ENCODE data around the gene ALDH1L1. TPM values are rescaled to one million over a fixed set of nuclear protein-coding genes. Genes with fewer than 3 reads are reported as not detected.

Gene ALDH1L1
- total RNA-seq, 1 experiment from 2014 or later: 1.2 TPM

DNA sequence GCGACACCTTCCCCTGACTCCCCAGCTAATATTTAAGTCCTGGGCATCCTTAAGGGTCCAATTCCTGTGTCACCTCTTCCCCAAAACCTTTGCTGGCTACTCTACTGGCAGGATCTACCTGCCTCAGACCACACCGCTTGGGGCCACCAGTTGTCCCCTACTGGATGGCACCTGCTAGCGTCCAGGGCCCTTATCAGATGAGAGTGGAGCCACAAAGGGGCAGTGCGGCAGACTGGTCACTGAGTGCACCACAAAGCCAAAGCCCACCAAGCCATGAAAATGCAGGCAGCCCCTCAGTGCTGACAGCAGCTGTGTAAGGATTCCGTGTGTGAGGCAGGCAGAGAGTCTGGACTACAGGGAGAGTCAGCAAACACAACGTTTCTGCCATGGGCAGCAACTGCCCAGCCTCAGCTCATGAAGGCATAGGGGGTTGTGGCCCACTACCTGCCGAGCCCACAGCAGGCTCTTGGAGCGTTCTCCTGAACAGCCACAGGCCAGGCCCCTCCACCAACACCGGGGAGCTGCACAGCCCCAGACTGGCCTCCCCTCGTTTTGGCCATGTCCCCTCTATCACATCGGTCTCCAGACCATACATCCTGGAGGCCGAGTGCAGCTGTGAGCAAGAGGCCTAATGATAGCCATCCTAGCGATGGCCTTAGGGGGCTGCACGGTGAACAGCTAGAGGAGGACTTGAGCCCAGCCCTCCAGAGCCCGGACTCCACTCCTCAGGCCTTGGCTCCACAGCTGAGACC, 32.3 kb downstream of the ALDH1L1 start:
- CTCF ChIA-PET: interaction anchor here (1.0 to 1.6 kb wide), 3 partner anchors 14 to 161 kb away, joined by 3 to 6 read pairs (median 4); no protein-coding TSS in a partner anchor
- no peak for TF ChIP-seq ESRRA (CRISPR knock-in tag; IDR thresholded peaks at IDR 0.05; ENCODE audit: borderline replicate concordance)
- TF ChIP-seq, protein P1, sequence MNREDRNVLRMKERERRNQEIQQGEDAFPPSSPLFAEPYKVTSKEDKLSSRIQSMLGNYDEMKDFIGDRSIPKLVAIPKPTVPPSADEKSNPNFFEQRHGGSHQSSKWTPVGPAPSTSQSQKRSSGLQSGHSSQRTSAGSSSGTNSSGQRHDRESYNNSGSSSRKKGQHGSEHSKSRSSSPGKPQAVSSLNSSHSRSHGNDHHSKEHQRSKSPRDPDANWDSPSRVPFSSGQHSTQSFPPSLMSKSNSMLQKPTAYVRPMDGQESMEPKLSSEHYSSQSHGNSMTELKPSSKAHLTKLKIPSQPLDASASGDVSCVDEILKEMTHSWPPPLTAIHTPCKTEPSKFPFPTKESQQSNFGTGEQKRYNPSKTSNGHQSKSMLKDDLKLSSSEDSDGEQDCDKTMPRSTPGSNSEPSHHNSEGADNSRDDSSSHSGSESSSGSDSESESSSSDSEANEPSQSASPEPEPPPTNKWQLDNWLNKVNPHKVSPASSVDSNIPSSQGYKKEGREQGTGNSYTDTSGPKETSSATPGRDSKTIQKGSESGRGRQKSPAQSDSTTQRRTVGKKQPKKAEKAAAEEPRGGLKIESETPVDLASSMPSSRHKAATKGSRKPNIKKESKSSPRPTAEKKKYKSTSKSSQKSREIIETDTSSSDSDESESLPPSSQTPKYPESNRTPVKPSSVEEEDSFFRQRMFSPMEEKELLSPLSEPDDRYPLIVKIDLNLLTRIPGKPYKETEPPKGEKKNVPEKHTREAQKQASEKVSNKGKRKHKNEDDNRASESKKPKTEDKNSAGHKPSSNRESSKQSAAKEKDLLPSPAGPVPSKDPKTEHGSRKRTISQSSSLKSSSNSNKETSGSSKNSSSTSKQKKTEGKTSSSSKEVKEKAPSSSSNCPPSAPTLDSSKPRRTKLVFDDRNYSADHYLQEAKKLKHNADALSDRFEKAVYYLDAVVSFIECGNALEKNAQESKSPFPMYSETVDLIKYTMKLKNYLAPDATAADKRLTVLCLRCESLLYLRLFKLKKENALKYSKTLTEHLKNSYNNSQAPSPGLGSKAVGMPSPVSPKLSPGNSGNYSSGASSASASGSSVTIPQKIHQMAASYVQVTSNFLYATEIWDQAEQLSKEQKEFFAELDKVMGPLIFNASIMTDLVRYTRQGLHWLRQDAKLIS (CRISPR knock-in tag; IDR thresholded peaks at IDR 0.05; ENCODE audit: borderline replicate concordance): no peak
- no peak for TF ChIP-seq ELF4 (CRISPR knock-in tag; IDR thresholded peaks at IDR 0.05; ENCODE audit: low read depth)
- TF ChIP-seq, protein P2, sequence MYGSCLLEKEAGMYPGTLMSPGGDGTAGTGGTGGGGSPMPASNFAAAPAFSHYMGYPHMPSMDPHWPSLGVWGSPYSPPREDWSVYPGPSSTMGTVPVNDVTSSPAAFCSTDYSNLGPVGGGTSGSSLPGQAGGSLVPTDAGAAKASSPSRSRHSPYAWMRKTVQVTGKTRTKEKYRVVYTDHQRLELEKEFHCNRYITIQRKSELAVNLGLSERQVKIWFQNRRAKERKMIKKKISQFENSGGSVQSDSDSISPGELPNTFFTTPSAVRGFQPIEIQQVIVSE (CRISPR knock-in tag; IDR thresholded peaks at IDR 0.05; ENCODE audit: borderline replicate concordance): no peak
- TF ChIP-seq PRRX2 (CRISPR knock-in tag; IDR thresholded peaks at IDR 0.05): no peak
- TF ChIP-seq, protein P3, sequence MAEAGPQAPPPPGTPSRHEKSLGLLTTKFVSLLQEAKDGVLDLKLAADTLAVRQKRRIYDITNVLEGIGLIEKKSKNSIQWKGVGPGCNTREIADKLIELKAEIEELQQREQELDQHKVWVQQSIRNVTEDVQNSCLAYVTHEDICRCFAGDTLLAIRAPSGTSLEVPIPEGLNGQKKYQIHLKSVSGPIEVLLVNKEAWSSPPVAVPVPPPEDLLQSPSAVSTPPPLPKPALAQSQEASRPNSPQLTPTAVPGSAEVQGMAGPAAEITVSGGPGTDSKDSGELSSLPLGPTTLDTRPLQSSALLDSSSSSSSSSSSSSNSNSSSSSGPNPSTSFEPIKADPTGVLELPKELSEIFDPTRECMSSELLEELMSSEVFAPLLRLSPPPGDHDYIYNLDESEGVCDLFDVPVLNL (CRISPR knock-in tag; IDR thresholded peaks at IDR 0.05; ENCODE audit: borderline replicate concordance, low read depth): no peak
- TF ChIP-seq, protein P4, sequence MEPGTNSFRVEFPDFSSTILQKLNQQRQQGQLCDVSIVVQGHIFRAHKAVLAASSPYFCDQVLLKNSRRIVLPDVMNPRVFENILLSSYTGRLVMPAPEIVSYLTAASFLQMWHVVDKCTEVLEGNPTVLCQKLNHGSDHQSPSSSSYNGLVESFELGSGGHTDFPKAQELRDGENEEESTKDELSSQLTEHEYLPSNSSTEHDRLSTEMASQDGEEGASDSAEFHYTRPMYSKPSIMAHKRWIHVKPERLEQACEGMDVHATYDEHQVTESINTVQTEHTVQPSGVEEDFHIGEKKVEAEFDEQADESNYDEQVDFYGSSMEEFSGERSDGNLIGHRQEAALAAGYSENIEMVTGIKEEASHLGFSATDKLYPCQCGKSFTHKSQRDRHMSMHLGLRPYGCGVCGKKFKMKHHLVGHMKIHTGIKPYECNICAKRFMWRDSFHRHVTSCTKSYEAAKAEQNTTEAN (CRISPR knock-in tag; IDR thresholded peaks at IDR 0.05): no peak
- no peak for TF ChIP-seq ETV6 (CRISPR knock-in tag; IDR thresholded peaks at IDR 0.05)
- TF ChIP-seq TEAD4 (CRISPR knock-in tag; IDR thresholded peaks at IDR 0.05): no peak
- TF ChIP-seq NR1H2 (CRISPR knock-in tag; IDR thresholded peaks at IDR 0.05): no peak
- TF ChIP-seq, protein P5, sequence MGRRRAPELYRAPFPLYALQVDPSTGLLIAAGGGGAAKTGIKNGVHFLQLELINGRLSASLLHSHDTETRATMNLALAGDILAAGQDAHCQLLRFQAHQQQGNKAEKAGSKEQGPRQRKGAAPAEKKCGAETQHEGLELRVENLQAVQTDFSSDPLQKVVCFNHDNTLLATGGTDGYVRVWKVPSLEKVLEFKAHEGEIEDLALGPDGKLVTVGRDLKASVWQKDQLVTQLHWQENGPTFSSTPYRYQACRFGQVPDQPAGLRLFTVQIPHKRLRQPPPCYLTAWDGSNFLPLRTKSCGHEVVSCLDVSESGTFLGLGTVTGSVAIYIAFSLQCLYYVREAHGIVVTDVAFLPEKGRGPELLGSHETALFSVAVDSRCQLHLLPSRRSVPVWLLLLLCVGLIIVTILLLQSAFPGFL (CRISPR knock-in tag; IDR thresholded peaks at IDR 0.05; ENCODE audit: borderline replicate concordance): no peak
- TF ChIP-seq, protein P6, sequence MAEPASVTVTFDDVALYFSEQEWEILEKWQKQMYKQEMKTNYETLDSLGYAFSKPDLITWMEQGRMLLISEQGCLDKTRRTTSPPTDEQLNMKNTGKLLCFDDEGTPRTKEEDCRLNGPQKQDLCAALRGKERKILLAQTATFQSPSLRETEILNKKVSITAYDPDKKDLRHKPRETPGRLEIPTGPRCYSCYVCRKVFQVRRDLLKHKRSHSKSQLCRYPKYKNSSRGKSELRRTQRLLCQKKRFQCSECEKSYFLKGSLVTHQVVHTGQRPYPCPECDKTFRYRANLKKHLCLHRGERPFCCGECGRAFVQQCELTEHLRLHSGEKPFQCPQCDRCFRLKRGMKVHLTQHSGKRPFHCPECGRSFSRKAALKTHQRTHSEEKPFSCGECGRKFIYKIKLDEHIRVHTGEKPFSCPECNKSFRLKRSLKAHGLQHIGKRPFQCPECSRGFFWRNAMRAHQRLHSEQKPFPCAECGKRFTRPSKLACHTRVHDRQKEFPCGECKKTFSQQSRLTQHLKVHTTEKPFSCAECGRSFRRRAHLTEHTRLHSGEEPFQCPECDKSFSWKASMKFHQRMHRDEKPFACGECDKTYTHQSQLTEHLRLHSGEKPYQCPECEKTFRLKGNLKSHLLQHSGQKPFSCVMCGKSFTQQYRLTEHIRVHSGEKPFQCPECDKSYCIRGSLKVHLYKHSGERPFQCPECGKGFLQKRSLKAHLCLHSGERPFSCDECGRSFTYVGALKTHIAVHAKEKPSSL (CRISPR knock-in tag; conservative IDR thresholded peaks at IDR 0.05): no peak
- no peak for TF ChIP-seq ZNF138 (CRISPR knock-in tag; conservative IDR thresholded peaks at IDR 0.05)
- TF ChIP-seq, protein P7, sequence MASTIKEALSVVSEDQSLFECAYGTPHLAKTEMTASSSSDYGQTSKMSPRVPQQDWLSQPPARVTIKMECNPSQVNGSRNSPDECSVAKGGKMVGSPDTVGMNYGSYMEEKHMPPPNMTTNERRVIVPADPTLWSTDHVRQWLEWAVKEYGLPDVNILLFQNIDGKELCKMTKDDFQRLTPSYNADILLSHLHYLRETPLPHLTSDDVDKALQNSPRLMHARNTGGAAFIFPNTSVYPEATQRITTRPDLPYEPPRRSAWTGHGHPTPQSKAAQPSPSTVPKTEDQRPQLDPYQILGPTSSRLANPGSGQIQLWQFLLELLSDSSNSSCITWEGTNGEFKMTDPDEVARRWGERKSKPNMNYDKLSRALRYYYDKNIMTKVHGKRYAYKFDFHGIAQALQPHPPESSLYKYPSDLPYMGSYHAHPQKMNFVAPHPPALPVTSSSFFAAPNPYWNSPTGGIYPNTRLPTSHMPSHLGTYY (CRISPR knock-in tag; IDR thresholded peaks at IDR 0.05): no peak
- TF ChIP-seq, protein P8, sequence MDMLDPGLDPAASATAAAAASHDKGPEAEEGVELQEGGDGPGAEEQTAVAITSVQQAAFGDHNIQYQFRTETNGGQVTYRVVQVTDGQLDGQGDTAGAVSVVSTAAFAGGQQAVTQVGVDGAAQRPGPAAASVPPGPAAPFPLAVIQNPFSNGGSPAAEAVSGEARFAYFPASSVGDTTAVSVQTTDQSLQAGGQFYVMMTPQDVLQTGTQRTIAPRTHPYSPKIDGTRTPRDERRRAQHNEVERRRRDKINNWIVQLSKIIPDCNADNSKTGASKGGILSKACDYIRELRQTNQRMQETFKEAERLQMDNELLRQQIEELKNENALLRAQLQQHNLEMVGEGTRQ (CRISPR knock-in tag; IDR thresholded peaks at IDR 0.05): no peak
- Mint-ChIP-seq H3K4me1 (no peaks in the 10 kb centered on the region), H3K4me3 (no peak overlapping the region), H3K27me3 (ENCODE audit: low read depth) (no peaks in the 10 kb centered on the region), H3K27ac (no peak overlapping the region), H3K36me3 (no peaks in the 10 kb centered on the region), H3K9me3 (no peaks in the 10 kb centered on the region)
- DNase-seq (ENCODE audit: low spot score): peak; percentile 4
- no peak for ATAC-seq
- POLR2A ChIA-PET: interaction anchor here (0.7 kb wide), 1 partner anchor 445 kb away, joined by 3 read pairs; no protein-coding TSS in a partner anchor
